GM12892 (cell line): ENCODE results near the gene HHAT.

Experiments used
- POLR2A ChIP-seq: IDR thresholded peaks from 2 replicates; pipeline ENCODE4 v1.6.1; 2011; ENCODE audit warnings: low read depth, low read length, control low read depth
- POLR2AphosphoS5 ChIP-seq: IDR thresholded peaks from 2 replicates; pipeline ENCODE4 v1.6.1; 2011; ENCODE audit warnings: low read depth, low read length, control low read depth
- TAF1 ChIP-seq: IDR thresholded peaks from 2 replicates; pipeline ENCODE4 v1.6.1; 2011; ENCODE audit warnings: low read depth, mild to moderate bottlenecking, control low read depth, low read length, borderline replicate concordance

DNA sequence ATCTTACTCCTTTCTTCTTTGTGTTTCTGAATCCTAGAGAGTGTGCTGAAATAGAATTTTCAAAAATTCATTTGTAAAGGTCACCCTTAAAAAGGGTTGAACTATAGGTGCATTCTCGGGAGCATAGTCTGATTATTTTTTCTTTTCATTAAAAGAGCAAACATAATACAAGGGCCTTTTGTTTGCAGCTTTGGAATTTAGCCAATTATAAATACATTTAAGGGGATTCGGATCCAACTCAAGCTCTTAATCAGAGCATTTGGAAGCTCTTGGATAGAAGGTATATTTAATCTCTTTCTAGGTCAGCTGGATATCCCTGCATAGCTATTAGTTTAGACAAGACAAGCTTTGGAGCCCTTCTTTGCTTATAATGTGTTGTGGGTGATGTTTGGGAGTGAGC is 321.7 kb downstream of the HHAT start:
- TF ChIP-seq POLR2A (no peak), POLR2AphosphoS5 (no peak), TAF1 (no peak)
